OCI-LY3 (cell line): ENCODE measurements around the gene LIPC.

Experiments
- H2AFZ ChIP-seq: fragments of 200-600, 300-600 bp; shearing (Covaris generic); 2 replicates; pipeline ENCODE4 v1.6.0; 2014; ENCODE audit warnings: antibody characterized with exemption, low read depth, low read length
- H3K27ac ChIP-seq: fragments of 200-600, 300-600 bp; sonication (generic); 2 replicates; pipeline ENCODE4 v1.5.1; 2014; ENCODE audit warnings: mild to moderate bottlenecking, low read length, moderate library complexity, mixed read lengths
- H3K27me3 ChIP-seq: fragments of 200-600, 300-600 bp; sonication (generic); 2 replicates; pipeline ENCODE4 v1.6.1; 2014; ENCODE audit warnings: low read depth, low read length, mixed read lengths
- H3K36me3 ChIP-seq: fragments of 200-600, 300-600 bp; sonication (generic); replicated peaks from 2 replicates; pipeline ENCODE3; 2014; ENCODE audit warnings: low read depth, low read length, mixed read lengths
- H3K4me1 ChIP-seq: fragments of 300-600, 200-600 bp; sonication (generic); 2 replicates; pipeline ENCODE4 v1.6.1; 2014; ENCODE audit warnings: low read length, mixed read lengths
- H3K4me2 ChIP-seq: fragments of 200-600, 300-600 bp; sonication (generic); 2 replicates; pipeline ENCODE4 v1.6.1; 2014; ENCODE audit warnings: low read length, mixed read lengths
- H3K4me3 ChIP-seq: fragments of 300-600, 200-600 bp; sonication (generic); 2 replicates; pipeline ENCODE4 v1.5.1; 2014; ENCODE audit warnings: antibody characterized with exemption, mild to moderate bottlenecking, low read length, moderate library complexity
- H3K79me2 ChIP-seq: fragments of 300-600, 200-600 bp; shearing (Covaris generic); 2 replicates; pipeline ENCODE4 v1.6.1; 2014; ENCODE audit warnings: mild to moderate bottlenecking, low read length, mixed read lengths
- H3K9ac ChIP-seq: fragments of 300-600, 200-600 bp; shearing (Covaris generic); 2 replicates; pipeline ENCODE4 v1.6.0; 2014; ENCODE audit warnings: mild to moderate bottlenecking, low read length, moderate library complexity
- H3K9me3 ChIP-seq: fragments of 200-600, 300-600 bp; shearing (Covaris generic); 2 replicates; pipeline ENCODE4 v1.6.1; 2014; ENCODE audit warnings: low read length, mixed read lengths; ENCODE audit not compliant: insufficient read depth
- H4K20me1 ChIP-seq: fragments of 200-600, 300-600 bp; sonication (generic); 2 replicates; pipeline ENCODE4 v1.6.1; 2016; ENCODE audit warnings: low read length, mixed read lengths; ENCODE audit not compliant: insufficient read depth
- EZH2phosphoT487 ChIP-seq: fragments of 200-600 bp; shearing (Covaris generic); IDR thresholded peaks from 2 replicates; pipeline ENCODE4 v1.6.1; 2018; ENCODE audit warnings: antibody characterized with exemption, mixed run types, low read depth
- TF ChIP-seq, protein P1 (sequence below): fragments of 200-600, 300-600 bp; sonication (generic); IDR thresholded peaks from 2 replicates; pipeline ENCODE4 v1.5.1; 2014; ENCODE audit warnings: antibody characterized with exemption, low read length, low read depth

LIPC gene

DNA sequence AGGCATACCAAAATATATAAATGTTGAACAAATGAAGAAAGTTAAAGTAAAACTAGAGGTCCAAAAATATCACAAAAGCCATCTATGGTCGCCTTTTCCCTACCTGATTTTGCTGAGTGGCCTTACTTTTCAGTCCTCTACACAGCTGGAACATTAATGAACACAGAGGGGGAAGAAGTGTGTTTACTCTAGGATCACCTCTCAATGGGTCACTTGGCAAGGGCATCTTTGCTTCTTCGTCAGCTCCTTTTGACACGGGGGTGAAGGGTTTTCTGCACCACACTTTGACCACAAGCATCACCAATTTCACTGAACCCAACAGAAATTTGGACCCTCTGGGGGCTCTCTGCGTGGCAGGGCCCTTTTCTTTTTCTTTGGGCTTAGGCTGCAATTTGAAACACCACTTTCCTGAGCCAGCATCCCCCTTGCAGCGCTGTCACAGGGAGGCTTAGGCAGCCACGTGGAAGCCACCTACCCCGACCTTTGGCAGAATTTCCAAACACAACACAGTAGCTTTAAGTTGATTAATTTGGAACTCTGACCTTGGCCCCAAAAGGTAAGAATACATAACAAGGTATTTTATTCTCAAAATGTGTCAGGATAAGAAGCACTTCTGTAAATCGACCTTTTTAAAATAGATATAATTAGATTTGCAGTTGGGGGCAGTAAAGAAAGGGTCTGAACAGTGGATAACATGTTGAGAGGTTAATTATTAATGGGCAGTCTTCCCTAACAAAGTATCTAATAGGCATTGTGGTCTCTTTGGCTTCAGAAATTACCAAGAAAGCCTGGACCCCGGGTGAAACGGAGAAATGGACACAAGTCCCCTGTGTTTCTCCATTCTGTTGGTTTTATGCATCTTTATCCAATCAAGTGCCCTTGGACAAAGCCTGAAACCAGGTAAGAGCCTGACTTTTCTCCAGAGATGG, at the start of gene LIPC:
Gene LIPC, plus strand, starts transcription at position 771 of the 929 bp plus-strand sequence. Its CDS starts 42 bp downstream, at position 813.
- TF ChIP-seq, protein P1, sequence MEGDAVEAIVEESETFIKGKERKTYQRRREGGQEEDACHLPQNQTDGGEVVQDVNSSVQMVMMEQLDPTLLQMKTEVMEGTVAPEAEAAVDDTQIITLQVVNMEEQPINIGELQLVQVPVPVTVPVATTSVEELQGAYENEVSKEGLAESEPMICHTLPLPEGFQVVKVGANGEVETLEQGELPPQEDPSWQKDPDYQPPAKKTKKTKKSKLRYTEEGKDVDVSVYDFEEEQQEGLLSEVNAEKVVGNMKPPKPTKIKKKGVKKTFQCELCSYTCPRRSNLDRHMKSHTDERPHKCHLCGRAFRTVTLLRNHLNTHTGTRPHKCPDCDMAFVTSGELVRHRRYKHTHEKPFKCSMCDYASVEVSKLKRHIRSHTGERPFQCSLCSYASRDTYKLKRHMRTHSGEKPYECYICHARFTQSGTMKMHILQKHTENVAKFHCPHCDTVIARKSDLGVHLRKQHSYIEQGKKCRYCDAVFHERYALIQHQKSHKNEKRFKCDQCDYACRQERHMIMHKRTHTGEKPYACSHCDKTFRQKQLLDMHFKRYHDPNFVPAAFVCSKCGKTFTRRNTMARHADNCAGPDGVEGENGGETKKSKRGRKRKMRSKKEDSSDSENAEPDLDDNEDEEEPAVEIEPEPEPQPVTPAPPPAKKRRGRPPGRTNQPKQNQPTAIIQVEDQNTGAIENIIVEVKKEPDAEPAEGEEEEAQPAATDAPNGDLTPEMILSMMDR: no peak
- no peak for TF ChIP-seq EZH2phosphoT487

DNA sequence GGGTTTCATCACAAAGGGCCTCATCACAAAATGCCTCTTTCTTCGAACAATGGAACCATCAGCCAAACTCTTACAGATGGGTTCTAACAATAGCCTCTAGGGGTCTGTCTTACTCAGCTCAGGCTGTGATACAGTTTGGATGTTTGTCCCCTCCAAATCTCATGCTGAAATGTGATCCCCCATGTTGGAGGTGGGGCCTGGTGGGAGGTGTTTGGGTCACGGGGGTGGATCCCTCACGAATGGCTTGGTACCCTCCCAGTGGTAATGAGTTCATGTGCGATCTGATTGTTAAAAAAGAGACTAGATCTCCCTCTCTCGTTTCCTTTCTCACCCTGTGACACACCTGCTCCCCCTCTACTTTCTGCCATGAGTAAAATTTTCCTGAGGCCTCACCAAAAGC, 47.9 kb upstream of the LIPC start:
- H4K20me1 ChIP-seq: no peaks in the 10 kb centered on the region
- no peak overlapping the region for H3K4me2 ChIP-seq
- no peak overlapping the region for H3K27ac ChIP-seq
- no peaks in the 10 kb centered on the region for H3K36me3 ChIP-seq
- H3K4me1 ChIP-seq: peaks cover 17% of the 10 kb centered on the region
- no peak overlapping the region for H3K4me3 ChIP-seq
- H3K27me3 ChIP-seq: no peaks in the 10 kb centered on the region
- no peaks in the 10 kb centered on the region for H3K79me2 ChIP-seq
- 0 out of 2 replicates have a peak overlapping the region, but pooled peaks have one; percentile 33 for H2AFZ ChIP-seq
- H3K9me3 ChIP-seq: no peaks in the 10 kb centered on the region
- TF ChIP-seq, protein P1: 0 out of 2 replicates have a peak, but pooled peaks have one; percentile 11
- TF ChIP-seq EZH2phosphoT487: no peak
- H3K9ac ChIP-seq: no peak overlapping the region

More for the DNA sequence above, at the start of gene LIPC:
- H2AFZ ChIP-seq: no peak within 1 kb of the TSS
- no peak within 1 kb of the TSS for H3K27ac ChIP-seq
- H3K27me3 ChIP-seq: peaks cover 3% of the 10 kb centered on the region; the same call in 1 of the 2 replicates
- no peaks in the 10 kb centered on the region for H3K79me2 ChIP-seq
- H4K20me1 ChIP-seq: no peaks in the 10 kb centered on the region
- no peaks in the 10 kb centered on the region for H3K36me3 ChIP-seq
- no peaks in the 10 kb centered on the region for H3K9me3 ChIP-seq
- no peak within 1 kb of the TSS for H3K9ac ChIP-seq
- H3K4me3 ChIP-seq: no peak within 1 kb of the TSS
- no peaks in the 10 kb centered on the region for H3K4me1 ChIP-seq
- H3K4me2 ChIP-seq: no peak within 1 kb of the TSS

DNA sequence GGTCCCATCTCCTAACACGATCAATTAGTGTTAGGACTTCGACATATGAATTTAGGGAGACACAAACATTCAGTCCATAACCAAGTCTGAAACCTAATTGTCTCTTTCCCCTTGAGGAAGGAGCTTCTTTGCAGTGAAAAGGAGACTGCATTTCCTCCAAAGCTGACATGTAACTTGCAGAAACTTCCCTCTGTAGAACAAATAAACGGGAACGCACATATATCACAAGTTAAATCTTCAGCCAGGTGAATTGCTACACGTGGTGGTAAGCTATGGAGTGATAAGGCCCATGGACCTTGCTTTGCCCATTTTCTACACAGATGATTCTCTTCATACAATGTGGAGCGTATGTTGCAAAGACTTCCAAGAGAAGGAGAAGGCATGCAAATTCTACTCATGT, 47.1 kb upstream of the LIPC start:
- Histone ChIP-seq H3K79me2 (no peaks in the 10 kb centered on the region), H3K4me2 (no peak overlapping the region), H4K20me1 (no peaks in the 10 kb centered on the region), H3K9me3 (no peaks in the 10 kb centered on the region), H3K27ac (no peak overlapping the region), H3K9ac (no peak overlapping the region), H3K4me3 (no peak overlapping the region), H3K4me1 (peaks cover 17% of the 10 kb centered on the region), H3K27me3 (no peaks in the 10 kb centered on the region), H2AFZ (no peak overlapping the region), H3K36me3 (no peaks in the 10 kb centered on the region)
- TF ChIP-seq, protein P1: no peak
- TF ChIP-seq EZH2phosphoT487: no peak

DNA sequence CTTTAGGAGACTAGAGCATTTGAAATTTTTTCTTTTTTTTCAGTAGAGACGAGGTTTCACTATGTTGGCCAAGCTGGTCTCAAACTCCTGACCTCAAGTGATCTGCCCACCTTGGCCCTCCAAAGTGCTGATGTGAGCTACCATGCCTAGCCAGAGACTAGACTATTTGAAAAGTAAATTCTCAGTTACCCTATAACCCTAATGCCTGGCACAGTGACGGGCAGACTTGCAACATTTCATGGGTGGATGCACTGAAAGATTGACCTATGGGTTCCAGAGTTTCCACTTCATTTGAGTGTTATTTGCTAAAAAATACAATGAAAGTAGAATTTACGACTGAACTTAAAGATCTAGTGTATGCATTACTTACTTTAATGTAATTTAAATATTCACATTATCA, 45.7 kb upstream of the LIPC start:
- peaks cover 10% of the 10 kb centered on the region for H3K4me1 ChIP-seq
- H3K36me3 ChIP-seq: no peaks in the 10 kb centered on the region
- no peaks in the 10 kb centered on the region for H3K9me3 ChIP-seq
- no peak overlapping the region for H3K9ac ChIP-seq
- no peaks in the 10 kb centered on the region for H4K20me1 ChIP-seq
- H3K4me3 ChIP-seq: no peak overlapping the region
- H3K4me2 ChIP-seq: no peak overlapping the region
- no peak for TF ChIP-seq EZH2phosphoT487
- TF ChIP-seq, protein P1: no peak
- H3K27ac ChIP-seq: no peak overlapping the region
- no peaks in the 10 kb centered on the region for H3K79me2 ChIP-seq
- H3K27me3 ChIP-seq: no peaks in the 10 kb centered on the region
- H2AFZ ChIP-seq: no peak overlapping the region
